Activated T-cell treated with anti-CD3 and anti-CD28 coated beads, Interleukin-2, amount 50 U/mL, for 48 hours (primary cell): ENCODE measurements around the gene NLRC4.
"Not testable (repeated sequence)": the region's sequence is repeated elsewhere in the genome, so short reads cannot be mapped to it uniquely, and the experiment has no call there.

ENCODE experiments used
- DNase-seq, 2 experiments: peaks; one replicate each; pipeline ENCODE4 v3.0.0-alpha.2; 2020

Gene NLRC4

GRCh38 chr2:32246911-32247310 is 17.8 kb downstream of the NLRC4 start:
- DNase-seq: no peak

GRCh38 chr2:32242331-32242730 is 22.4 kb downstream of the NLRC4 start:
- DNase-seq: no peak

- DNase-seq: no peak
These were observed 26.7 kb downstream of the NLRC4 start for GRCh38 chr2:32237996-32238395.

- DNase-seq: no peak
These were observed 27.2 kb downstream of the NLRC4 start for GRCh38 chr2:32237488-32237887.

- DNase-seq: no peak
These were observed 29.4 kb downstream of the NLRC4 start for GRCh38 chr2:32235315-32235714.

GRCh38 chr2:32231959-32232358 is 32.7 kb downstream of the NLRC4 start:
- no peak for DNase-seq

- no peak for DNase-seq
These were observed 35.1 kb downstream of the NLRC4 start for GRCh38 chr2:32229635-32230034.

- DNase-seq: no peak
These were observed 36.5 kb downstream of the NLRC4 start for GRCh38 chr2:32228181-32228580.

GRCh38 chr2:32227492-32227891 is 37.2 kb downstream of the NLRC4 start:
- no peak for DNase-seq

GRCh38 chr2:32222966-32223365 is 41.7 kb downstream of the NLRC4 start:
- no peak for DNase-seq

GRCh38 chr2:32220445-32220844 is 44.2 kb downstream of the NLRC4 start:
- DNase-seq: no peak

GRCh38 chr2:32212295-32212694 is 52.4 kb downstream of the NLRC4 start:
- no peak for DNase-seq

- DNase-seq: no peak
These were observed 53.8 kb downstream of the NLRC4 start for GRCh38 chr2:32210767-32211408.

GRCh38 chr2:32203428-32203827 is 61.3 kb downstream of the NLRC4 start:
- DNase-seq: not testable (repeated sequence)

- DNase-seq: no peak
These were observed 63.9 kb downstream of the NLRC4 start for GRCh38 chr2:32200814-32201213.

- DNase-seq: no peak
These were observed 72.3 kb downstream of the NLRC4 start for GRCh38 chr2:32192418-32192817.

- no peak for DNase-seq
These were observed 75.7 kb downstream of the NLRC4 start for GRCh38 chr2:32189011-32189410.

- no peak for DNase-seq
These were observed 82.0 kb downstream of the NLRC4 start for GRCh38 chr2:32182667-32183066.
